ENCODE results near the gene GRID2.

DNA sequence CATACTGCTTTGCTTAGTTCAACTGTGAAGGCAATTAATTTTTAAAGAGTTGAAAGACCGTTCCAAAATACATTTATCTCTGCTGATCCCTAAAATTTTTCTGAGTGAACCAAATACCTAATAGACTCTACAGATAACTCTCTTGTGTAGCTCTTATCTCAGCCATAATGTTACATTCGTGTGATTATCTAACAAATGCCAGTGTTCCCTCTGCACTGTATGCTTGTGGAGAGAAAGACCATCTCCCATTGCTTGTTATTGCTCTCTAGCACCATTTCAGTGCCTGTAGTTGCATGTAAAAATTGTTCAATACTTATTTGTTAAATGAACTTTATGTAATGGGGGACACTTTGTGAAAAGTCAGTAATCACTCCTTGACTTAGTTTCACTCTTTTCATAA, 1443.5 kb downstream of the GRID2 start:
- no peak for TF ChIP-seq EZH2 (IDR thresholded peaks at IDR 0.05; ENCODE audit: low read length, unreplicated experiment)
- TF ChIP-seq, protein P1, sequence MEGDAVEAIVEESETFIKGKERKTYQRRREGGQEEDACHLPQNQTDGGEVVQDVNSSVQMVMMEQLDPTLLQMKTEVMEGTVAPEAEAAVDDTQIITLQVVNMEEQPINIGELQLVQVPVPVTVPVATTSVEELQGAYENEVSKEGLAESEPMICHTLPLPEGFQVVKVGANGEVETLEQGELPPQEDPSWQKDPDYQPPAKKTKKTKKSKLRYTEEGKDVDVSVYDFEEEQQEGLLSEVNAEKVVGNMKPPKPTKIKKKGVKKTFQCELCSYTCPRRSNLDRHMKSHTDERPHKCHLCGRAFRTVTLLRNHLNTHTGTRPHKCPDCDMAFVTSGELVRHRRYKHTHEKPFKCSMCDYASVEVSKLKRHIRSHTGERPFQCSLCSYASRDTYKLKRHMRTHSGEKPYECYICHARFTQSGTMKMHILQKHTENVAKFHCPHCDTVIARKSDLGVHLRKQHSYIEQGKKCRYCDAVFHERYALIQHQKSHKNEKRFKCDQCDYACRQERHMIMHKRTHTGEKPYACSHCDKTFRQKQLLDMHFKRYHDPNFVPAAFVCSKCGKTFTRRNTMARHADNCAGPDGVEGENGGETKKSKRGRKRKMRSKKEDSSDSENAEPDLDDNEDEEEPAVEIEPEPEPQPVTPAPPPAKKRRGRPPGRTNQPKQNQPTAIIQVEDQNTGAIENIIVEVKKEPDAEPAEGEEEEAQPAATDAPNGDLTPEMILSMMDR (conservative IDR thresholded peaks at IDR 0.05; ENCODE audit: low read depth, low read length), result no peak
- TF ChIP-seq EZH2phosphoT487 (IDR thresholded peaks at IDR 0.05; ENCODE audit: borderline replicate concordance, low read length), result no peak
